Activated CD4-positive, alpha-beta T cell treated with anti-CD3 and anti-CD28 coated beads for 1 hour (primary cell): ENCODE results near the gene FOXD1.
"Not testable (repeated sequence)": the region's sequence is repeated elsewhere in the genome, so short reads cannot be mapped to it uniquely, and the experiment has no call there.

Experiments used
- DNase-seq: peaks from one replicate; pipeline ENCODE4 v3.0.0-alpha.2; 2020

FOXD1 gene

DNA sequence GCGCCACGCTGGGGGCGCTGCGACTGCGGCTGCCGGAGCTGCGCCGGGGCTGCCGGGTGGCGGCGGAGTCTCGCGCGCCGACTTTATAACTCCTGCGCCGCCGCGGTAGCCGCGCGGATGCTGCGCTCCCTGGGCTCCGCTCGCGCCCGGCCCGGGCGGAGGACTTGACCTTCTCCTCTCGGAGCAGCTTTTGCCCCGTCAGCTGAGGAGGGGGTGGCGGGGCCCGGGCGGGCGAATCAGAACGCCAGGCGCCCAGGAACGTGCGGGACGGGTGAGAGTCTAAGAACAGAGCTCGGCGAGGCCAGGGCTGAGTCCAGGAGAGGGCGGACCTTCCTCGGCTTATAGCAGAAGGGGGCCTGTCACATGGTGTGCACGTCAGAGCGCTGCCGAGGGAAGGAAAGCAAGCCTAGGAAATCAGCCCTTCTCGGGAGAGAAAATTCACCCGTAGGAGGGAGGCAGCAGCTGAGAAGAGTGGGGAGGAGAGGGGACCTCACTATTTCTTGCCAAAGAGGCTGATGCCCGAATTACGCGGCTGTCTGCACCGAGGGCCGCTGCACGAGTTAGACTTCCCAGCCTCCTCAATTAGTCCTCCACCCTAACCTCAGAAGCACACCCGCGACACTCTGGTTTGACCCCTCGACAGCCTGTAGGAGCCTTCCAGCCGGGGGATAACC lies at the start of gene FOXD1:
TSS of gene FOXD1 (minus strand) at position 315 of the 674 bp plus-strand sequence. CDS start 415 bp downstream, outside the sequence.
- DNase-seq, result no peak

GRCh38 chr5:73497497-73498056 lies 49.0 kb upstream of the FOXD1 start:
- DNase-seq, result no peak

DNA sequence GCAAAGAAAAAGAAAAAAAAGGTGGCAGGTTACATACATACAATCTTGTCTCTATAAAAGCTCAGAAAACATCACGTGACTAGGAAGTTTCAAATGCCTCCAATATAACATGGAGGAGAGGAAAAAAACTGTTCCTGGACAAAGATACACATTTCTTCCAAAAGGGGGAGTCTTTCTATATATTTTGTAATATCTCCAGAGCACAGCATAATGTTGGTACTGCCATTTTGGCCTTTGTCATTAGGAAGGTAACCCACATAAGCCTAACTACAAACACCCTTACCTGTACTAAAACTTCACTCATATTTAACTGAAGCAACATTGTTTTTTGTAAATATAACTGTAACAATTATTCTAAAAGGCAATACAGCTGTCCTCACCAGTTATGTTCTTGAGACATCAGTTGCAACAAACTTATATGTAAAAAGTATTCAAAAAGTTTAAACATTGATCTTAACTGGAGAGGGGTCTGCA lies 48.4 kb upstream of the FOXD1 start:
- DNase-seq, result no peak

DNA sequence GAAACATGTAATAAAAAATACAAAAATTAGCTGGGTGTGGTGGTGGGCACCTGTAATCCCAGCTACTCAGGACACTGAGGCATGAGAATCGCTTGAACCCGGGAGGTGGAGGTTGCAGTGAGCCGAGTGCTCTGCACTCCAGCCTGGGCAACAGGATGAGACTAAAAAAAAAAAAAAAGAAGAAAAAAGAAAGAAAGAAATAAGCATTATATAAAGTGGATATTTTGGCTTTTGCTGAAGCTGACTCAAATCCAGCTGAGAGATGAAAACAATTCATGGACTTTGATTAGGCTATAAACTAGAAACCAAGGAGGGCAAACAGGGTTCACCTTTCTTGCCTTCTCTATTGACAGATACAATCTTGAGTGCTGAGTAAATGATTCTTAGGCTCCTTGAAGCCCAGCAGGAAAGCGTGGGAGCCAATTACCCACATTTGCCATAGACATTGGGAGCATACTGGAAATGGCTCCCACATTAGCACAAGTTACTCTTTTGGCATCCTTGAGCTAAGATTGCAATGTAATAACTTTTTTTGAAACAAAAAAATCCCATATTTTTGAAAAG lies 47.3 kb upstream of the FOXD1 start:
- DNase-seq, result no peak

- no peak for DNase-seq
These were observed 46.1 kb upstream of the FOXD1 start for GRCh38 chr5:73494721-73495120.

DNA sequence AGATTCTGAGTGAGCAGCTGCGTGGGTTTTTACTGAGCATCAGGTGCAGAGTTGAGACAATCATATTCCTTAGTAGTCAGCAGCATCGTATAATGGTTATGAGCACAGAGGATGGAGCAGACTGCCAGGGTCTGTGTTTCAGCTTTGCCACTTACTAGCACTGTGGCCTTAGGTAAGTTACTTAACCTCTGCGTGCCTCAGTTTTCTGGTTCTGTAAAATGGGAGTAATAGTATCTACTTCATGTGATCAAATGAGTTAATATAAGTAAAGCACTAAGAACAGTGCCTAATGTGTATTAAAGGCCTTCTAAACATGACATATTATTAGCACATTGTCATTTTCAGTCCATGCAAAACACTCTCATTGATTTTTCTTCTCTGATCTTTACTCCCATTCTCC lies 44.8 kb upstream of the FOXD1 start:
- no peak for DNase-seq

DNA sequence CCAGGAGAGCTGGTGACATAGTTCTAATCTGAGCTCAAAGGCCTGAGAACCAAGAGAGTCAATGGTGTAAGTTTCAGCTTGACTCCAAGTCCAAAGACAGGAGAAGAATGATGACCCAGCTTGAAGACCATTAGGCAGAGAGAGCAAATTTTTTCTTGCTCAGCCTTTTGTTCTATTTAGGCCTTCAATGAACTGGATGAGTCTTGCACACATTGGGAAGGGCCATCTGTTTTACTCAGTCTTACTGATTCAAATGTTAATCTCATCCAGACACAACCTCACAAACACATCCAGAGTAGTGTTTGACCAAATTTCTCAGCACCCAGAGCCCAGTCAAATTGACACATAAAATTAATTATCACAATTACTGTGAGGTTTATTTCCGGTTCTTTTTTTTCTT lies 42.6 kb upstream of the FOXD1 start:
- DNase-seq, result no peak

DNA sequence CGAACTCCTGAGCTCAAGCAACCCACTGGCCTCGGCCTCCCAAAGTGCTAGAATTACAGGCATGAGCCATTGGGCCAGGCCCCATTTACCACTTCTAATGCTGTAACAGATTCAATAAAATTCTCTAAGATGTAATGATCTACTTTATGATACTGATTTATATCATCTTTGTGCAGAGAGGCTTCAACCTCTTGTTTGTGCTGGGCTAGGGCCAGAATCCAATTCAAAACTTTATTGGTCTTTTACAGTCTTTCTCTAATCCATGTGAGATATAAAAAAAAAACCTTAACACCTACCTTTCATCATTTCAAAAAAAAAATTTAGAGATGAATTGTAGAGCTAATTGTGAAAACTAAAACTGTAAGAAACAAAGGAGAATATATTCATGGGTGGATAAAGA lies 41.5 kb upstream of the FOXD1 start:
- no peak for DNase-seq

GRCh38 chr5:73488806-73489205 lies 40.2 kb upstream of the FOXD1 start:
- no peak for DNase-seq

- DNase-seq, result no peak
These were observed 39.2 kb upstream of the FOXD1 start for GRCh38 chr5:73487815-73488214.

DNA sequence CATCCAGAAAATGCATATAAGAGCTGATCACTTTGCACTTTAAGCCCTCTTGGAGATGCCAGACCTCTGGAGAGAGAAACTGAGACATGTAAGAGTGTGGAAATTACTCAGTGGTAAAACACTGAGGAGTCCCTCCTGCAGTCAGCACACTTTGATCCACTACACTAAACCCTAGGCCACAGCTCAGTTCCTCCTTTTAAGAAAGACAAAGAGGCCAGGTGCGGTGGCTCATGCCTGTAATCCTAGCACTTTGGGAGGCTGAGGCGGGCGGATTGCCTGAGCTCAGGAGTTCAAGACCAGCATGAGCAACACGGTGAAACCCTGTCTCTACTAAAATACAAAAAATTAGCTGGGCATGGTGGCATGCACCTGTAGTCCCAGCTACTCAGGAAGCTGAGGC lies 38.7 kb upstream of the FOXD1 start:
- not testable (repeated sequence) for DNase-seq

DNA sequence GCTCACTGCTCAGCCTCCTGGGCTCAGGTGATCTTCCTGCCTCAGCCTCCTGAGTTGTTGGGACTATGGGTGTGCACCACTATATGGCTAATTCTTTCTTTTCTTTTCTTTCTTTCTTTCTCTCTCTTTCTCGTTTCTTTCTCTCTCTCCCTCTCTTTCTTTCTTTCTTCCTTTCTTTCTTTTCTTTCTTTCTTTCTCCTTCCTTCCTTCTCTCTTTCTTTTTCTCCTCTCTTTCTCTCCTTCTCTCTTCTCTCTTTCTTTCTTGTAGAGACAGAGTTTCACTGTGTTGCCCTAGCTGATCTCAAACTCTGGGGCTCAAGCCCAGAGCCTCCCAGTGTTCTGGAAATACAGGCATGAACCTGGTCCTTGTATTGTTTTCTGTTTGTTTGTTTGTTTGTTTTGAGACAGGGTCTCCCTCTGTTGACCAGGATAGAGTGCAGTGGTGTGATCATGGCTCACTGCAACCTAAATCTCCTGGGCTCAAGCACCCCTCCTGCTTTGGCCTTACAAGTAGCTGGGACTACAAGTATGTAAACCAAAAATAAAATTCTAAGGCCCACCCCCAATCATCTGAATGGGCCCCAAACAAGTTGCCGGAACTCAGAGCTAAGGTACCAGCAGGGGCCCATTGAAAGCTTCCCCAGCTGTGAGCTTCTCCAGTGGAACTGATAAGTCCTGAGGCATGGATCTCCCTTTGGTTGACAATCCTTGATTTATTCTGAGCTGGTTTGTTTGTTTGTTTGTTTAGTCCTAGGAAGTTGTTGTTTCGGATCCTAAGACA lies 37.7 kb upstream of the FOXD1 start:
- no peak for DNase-seq

DNA sequence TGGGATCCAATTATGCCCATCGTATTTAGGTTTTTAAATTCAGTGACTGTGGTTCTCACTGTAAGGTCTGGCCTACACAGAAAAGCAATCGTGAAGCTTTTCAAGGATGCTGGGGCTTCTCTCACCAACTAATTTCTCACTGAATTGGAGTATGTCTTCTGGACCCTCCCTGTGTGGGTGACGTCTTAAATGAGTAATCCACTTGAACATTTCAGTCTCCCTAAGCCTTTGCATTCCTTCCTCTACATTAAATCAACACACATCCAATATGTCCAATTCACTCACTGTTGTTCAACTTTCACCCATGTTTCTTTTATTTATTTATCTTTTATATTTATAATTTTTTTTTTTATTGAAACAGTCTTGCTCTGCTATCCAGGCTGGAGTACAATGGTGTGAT lies 37.1 kb upstream of the FOXD1 start:
- DNase-seq, result no peak

DNA sequence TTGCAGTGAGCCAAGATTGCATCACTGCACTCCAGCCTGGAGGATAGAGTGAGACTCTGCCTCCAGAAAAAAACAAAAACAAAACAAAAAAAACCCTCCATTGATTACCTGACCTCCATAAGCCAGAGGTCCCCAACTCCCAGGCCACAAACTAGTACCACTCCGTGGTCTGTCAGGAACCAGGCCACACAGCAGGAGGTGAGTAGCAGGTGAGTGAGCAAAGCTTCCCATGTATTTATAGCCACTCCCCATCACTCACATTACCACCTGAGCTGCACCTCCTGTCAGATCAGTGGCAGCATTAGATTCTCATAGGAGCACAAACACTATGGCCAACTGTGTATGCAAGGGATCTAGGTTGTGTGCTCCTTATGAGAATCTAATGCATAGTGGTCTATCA lies 35.9 kb upstream of the FOXD1 start:
- no peak for DNase-seq

GRCh38 chr5:73483676-73484075 lies 35.1 kb upstream of the FOXD1 start:
- no peak for DNase-seq

DNA sequence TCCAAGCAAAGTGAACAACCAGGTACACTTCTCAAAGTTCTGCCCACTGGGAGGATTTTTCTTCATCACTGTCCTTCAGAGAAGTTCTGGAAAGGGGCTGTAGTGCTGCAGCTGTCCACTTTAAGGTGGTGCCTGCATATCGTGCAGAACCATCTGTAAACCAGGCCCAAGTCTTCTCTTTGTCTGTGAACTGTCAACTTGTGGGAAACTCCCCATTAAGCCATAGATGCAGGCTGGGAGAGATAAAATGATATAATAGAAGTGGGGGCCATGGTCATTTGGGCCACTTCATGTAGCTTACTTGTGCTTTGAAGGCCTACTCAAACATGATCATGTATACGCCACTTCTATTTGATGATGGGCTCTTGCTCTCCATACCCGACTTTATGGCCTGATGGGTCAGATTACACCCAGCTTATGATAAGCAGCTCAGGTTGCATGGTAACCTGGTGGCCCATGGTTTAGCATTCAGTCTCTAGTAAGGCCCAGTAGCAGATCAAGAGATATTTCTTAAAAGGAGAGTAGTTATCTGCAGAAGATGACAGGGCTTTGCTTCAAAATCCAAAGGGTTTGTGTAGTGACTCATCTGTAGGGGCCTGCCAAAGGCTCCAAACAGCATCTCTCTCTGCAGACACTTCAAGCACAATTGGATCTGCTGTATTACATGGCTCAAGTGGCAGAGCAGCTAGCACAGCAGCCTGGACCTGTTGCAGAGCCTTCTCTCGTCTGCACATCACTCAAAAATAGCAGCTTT lies 34.0 kb upstream of the FOXD1 start:
- no peak for DNase-seq

DNA sequence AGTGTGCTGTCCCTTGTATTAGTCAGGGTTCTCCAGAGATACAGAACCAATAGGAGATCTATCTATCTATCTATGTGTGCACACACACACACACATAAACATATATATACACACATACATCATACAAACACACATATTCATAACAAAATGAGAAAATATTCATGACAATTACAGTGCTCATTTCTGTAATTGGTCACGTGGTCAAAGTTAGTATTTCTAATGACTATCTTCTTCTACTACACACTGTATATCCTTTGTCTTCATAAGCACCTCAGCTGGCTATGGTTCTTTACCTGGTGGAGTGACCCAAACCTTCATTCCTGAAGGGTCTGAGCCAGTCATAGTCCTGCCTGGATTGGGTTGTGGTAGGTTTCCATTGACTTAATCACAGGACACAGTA lies 31.9 kb upstream of the FOXD1 start:
- DNase-seq, result no peak

DNA sequence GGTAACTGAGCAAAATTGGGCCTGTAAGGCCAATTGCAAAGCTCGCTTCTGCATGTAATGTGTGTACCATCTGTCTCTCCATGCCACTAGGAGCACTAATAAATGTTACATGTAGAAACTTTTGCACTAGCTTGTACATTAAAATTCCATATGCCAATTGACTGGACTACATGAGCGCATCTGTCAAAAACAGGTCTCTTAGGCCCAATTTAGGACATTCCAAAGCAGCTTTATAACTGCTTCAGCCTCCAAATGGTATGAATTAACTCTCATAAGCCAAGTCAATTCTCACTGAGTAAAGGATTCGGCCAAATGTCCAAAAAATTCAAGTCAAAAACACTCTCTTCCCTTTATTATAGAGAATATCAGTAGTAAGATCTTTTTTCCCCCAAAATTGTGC lies 23.5 kb upstream of the FOXD1 start:
- no peak for DNase-seq

DNA sequence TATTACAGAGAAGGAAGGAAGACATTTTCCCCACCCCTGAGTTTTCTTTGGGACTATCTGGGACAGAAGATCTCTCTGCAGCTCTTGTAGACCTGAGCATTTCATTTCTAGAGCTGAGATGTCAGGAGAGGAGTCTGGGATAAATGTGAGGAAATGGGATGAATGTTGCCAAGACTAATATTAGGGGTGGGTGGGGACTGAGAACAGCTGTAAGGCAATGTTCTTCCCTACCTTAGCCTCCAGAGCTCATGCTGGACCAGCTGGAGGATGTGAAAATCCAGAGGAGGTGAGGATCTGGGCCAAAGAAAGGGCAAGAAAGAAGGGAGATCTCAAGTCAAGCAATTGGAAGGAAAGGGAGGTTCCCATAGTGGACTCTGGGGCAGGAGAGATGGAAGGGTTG lies 23.1 kb upstream of the FOXD1 start:
- no peak for DNase-seq

DNA sequence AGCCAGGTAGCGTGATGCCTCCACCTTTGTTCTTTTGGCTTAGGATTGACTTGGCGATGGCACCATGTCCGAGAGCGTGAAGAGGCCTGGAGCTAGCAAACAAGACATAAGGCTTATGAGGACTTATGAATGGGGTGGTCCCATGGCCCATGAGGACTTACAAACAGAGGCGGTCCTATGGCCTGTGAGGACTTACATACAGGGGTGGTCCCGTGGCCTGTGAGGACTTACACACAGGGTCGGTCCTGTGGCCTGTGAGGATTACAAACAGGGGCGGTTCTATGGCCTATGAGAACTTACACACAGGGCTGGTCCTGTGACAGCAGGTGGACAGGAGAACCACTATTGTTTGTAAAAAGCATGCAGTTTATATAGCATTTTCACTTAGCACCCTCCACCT lies 21.3 kb upstream of the FOXD1 start:
- DNase-seq, result no peak

- not testable (repeated sequence) for DNase-seq
These were observed 20.1 kb upstream of the FOXD1 start for GRCh38 chr5:73468638-73469037.

GRCh38 chr5:73464016-73464745 lies 15.6 kb upstream of the FOXD1 start:
- no peak for DNase-seq
